NCI-H460 (cell line): ENCODE results near the gene BATF3. TPM values are rescaled to one million over a fixed set of nuclear protein-coding genes. Genes with fewer than 3 reads are reported as not detected.

Experiments
- DNase-seq: peaks from one replicate; pipeline ENCODE4 v3.0.0-alpha.2; 2016; ENCODE audit warnings: low read depth; ENCODE audit errors: extremely low read depth
- total RNA-seq: library from RNA; depleted of rRNA; stranded (reverse); fragments of >200 nt; shearing (Covaris generic); gene quantifications from 2 replicates; pipeline ENCODE4 v1.2.3, GENCODE V29; 2014; rRNA removed

BATF3 gene
- total RNA-seq, 1 experiment from 2014 or later, result 5.3 TPM

DNA sequence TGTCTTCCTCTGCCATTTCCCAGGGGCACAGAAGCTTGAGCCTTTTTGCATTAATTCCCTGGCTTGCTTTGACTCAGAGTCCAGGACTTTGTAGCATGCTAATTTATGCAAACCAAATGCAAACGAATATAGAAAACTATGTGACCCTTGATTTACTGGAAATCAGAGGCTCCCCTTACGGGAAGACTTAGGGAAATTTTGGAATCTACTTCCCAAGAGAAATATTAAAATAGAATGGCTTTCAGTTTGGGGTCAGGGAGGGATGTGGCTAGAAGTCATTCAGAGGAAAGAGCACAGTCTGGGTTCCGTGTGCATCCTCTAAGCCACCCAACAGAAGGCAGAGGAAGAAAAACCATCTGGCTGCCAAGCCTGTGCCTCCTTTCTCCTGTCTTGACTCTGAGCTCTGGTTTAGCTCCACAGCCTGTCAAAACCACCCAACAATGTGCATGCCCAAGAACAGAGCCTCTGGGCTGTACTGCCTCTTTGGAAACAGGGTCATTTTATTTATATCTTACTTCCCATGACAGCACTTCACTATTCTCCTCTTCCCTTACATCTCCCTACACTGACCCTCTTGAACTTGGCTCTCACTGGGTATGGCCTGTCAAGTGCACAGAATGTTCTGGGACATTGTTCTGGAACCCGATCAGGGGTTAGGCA, 61.0 kb downstream of the BATF3 start:
- no peak for DNase-seq

DNA sequence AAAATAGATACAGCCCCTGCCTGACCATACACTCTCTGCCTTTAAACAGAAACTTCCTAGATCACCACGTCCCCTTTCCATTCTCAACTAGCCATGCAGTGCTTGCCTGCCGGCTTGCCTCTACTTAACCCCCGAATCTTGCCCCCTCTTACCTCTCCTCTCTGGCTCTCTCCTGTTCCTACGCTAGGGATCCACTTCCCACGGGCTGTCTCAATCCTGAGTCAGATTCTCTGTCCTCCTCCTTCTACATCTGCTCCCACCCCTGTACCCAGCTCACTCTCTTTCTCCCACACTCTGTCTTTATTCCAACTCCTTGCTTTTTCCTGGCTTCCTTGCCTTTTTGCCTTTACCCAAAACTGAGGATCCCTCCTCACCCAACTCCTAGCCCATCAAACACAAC, 61.7 kb downstream of the BATF3 start:
- no peak for DNase-seq

Other genes with a start within 250 kb of the BATF3 start
- 16.7 and 19.2 TPM in 2 replicates for gene ATF3, start 91.1 kb downstream of the BATF3 start, total RNA-seq
- 50.3 and 57.9 TPM in 2 replicates for gene NSL1, start 91.9 kb upstream of the BATF3 start, total RNA-seq
- gene TATDN3, start 92.1 kb upstream of the BATF3 start, total RNA-seq, result 37.5 and 41.1 TPM in 2 replicates
- not detected in 2 replicates for gene SPATA45, start 147.8 kb upstream of the BATF3 start, total RNA-seq
- gene FLVCR1, start 158.4 kb upstream of the BATF3 start, total RNA-seq, result 19.1 and 19.9 TPM in 2 replicates